SJSA1 (cell line): ENCODE measurements around the gene BCL7B. TPM values are rescaled to one million over a fixed set of nuclear protein-coding genes. Genes with fewer than 3 reads are reported as not detected.

Source experiments
- DNase-seq, 2 experiments: peaks; one replicate each; pipeline ENCODE4 v3.0.0-alpha.2; 2015 to 2020; ENCODE audit warnings: low spot score in 2 of 2, low read depth in 1 of 2
- H3K27ac ChIP-seq: fragments of 250-450 bp; sonication (Bioruptor Pico); 2 replicates; pipeline ENCODE4 v1.5.1; 2020; ENCODE audit warnings: mild to moderate bottlenecking, moderate library complexity
- H3K27me3 ChIP-seq: fragments of 250-450 bp; sonication (Bioruptor Pico); replicated peaks from 2 replicates; pipeline ENCODE4 v1.5.1; 2020; ENCODE audit warnings: mild to moderate bottlenecking, moderate library complexity
- H3K36me3 ChIP-seq: fragments of 250-450 bp; sonication (Bioruptor Pico); 2 replicates; pipeline ENCODE4 v1.5.1; 2020; ENCODE audit warnings: mild to moderate bottlenecking
- H3K4me1 ChIP-seq: fragments of 250-450 bp; sonication (Bioruptor Pico); replicated peaks from 2 replicates; pipeline ENCODE4 v1.6.1; 2021; ENCODE audit warnings: mild to moderate bottlenecking
- H3K4me3 ChIP-seq: fragments of 250-450 bp; sonication (Bioruptor Pico); 2 replicates; pipeline ENCODE4 v1.5.1; 2020; ENCODE audit warnings: mild to moderate bottlenecking
- H3K9me3 ChIP-seq: fragments of 250-450 bp; sonication (Bioruptor Pico); replicated peaks from 2 replicates; pipeline ENCODE4 v1.5.1; 2020; ENCODE audit warnings: mild to moderate bottlenecking
- total RNA-seq: library from RNA; depleted of rRNA; stranded (reverse); fragments of >200 nt; shearing (Covaris generic); gene quantifications from 2 replicates; pipeline ENCODE4 v1.2.3, GENCODE V29; 2014; rRNA removed

BCL7B gene
- 20.5 and 75.2 TPM in 2 replicates for total RNA-seq

DNA sequence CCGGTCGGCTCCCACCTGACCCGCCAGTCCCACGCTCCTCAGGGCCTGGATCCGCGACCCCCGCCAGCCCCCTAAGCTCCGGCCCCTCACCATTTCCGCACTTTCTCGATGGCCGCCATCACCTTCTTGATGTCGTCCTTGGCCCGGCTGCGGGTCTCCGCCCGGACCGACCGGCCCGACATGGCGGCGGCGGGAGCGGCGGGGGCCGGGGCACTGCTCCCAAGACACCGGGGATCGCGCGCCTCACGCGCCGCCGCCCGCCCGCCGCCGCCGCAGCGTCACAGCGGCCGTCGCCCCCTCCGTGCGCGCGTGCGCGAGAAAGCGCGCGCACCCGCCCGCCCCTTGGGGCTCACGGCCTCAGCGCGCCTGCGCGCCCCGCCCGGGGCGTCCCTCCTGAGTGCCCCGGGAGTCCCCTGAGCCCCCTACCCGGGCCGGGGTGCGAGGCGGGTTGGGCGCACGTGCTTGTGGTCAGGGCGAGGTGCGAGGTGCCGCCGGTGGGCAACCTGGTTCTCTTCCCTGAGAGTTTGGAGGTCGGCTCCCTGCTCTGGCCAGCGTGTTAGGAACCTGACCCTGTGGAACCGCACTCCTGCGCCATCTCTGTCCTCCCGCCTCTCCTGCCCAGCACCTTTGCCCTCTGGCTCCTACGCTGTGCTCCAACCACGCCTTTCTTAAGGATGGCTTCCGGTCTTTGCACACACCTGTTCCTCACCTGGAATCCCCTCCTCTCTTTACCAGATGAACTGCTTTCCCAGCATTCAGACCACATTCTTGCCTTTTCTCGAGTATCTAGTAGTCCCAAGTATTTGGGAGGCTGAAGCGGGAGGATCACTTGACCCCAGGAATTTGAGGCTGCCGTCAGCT is at the start of gene BCL7B:
Gene BCL7B, minus strand, starts transcription at position 294 of the 861 bp plus-strand sequence. Its CDS starts 112 bp downstream, at position 182.
- Histone ChIP-seq H3K27ac (peak within 1 kb of the TSS; percentile 98), H3K9me3 (no peaks in the 10 kb centered on the region), H3K4me3 (peak within 1 kb of the TSS; percentile 97), H3K4me1 (peaks cover 27% of the 10 kb centered on the region), H3K36me3 (peaks cover 30% of the 10 kb centered on the region), H3K27me3 (no peaks in the 10 kb centered on the region)
- DNase-seq, result peak; percentile 61 to 75

DNA sequence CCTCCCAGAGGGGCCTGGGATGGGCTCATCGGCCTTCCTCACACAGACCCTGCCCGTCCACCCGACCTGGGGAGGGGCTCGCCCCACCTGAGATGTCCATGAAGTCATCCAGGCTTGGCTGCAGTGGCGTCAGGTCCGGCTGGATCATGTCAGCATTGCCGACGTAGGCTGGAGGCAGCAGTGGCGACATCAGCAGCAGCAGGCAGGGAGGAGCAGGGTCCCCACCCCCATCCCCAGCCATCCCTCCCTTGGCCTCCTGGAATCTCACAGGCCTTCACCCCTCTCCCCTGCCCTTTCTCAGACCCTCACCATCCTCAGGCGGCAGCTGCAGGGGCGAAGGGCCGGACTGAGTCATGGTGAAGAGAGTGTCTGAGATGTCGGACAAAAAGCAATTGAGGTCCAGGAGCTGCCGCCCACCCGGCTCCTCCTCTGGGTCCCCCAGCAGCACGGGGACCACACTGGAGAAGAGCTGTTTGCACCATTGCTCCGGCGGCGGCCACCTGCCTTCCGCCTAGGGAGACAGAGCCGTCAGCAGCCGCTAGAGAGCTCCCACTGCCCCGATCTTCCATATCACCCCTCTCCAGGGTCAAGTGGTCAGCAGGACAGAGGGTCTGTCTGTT is 48.2 kb upstream of the BCL7B start:
- H3K4me1 ChIP-seq, result peaks cover 5% of the 10 kb centered on the region
- no peak for DNase-seq
- H3K9me3 ChIP-seq, result no peaks in the 10 kb centered on the region
- no peaks in the 10 kb centered on the region for H3K36me3 ChIP-seq
- no peak overlapping the region for H3K4me3 ChIP-seq
- no peak overlapping the region for H3K27ac ChIP-seq
- H3K27me3 ChIP-seq, result no peaks in the 10 kb centered on the region; the same call in 1 of the 2 replicates

DNA sequence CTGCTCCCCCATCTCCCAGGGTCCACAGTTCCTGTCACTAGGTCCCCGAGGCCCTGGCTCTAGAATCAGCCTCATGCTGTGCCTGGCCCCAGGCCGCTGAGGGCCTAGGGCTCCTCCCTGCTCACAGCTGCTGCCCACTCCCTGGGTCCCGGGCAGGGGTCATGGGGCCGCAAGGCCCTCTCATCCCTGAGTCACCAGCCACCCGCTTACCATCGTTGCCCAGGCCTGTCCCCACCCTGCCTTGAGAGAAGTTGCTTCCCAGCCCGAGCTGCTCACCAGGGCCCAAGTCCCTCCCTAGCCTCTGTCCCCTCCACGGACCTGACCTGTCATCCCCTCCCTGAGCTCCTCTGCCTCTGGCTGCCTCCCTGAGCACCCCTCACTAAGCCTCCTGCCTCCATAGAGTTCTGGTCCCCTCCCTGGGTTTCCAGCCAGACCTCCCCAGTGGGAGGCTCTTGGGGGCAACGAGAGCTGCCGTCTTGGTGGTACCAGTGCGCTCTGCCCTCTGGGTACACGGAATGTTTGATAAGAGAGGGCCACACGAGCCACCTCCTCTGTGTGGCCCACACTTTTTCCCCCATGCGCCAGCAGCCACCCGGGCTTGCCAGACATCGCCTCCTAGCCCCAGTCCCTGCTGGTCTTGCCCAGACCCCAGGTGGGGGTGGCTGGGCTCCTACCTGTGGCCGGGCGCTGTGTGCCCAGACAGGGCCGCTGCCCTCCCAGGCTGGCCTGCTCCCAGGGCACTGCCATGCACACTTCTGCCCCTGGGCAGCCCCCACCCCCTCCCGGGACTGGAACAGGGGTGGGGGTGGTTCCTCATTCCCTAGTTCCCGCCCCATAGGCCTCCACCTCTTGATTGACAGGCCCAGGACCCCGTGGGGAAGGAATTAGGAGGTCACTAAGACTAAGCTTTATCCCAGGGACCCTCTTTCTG is 45.5 kb upstream of the BCL7B start:
- H3K4me1 ChIP-seq, result peaks cover 5% of the 10 kb centered on the region
- no peaks in the 10 kb centered on the region for H3K9me3 ChIP-seq
- H3K27me3 ChIP-seq, result peaks cover 6% of the 10 kb centered on the region; the same call in 1 of the 2 replicates
- no peak overlapping the region for H3K27ac ChIP-seq
- DNase-seq, result no peak
- no peak overlapping the region for H3K4me3 ChIP-seq
- H3K36me3 ChIP-seq, result no peaks in the 10 kb centered on the region

DNA sequence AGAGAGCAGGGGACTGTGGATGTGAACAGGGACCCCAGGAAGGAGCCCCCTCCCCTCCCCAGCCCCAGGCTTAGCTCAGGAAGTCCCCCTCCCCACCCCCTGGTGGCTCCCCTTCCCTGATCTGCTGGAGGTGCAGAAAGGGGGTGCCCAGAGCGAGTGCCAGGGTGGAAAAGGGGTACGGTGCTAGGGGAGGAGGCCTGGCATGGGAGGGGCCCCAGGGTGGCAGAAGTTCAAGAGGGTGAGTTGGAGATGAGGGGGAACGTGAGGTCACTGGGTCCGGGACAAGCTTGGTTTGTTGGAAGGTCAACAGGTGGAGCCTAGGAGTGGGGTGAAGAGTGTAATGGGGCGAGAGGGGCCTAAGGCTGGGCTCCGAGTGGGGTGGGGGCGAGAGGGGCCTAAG is 42.4 kb upstream of the BCL7B start:
- no peak for DNase-seq
- no peak overlapping the region for H3K4me3 ChIP-seq
- H3K36me3 ChIP-seq, result no peaks in the 10 kb centered on the region
- no peak overlapping the region for H3K27ac ChIP-seq
- H3K27me3 ChIP-seq, result peaks cover 9% of the 10 kb centered on the region; the same call in 1 of the 2 replicates
- H3K9me3 ChIP-seq, result no peaks in the 10 kb centered on the region
- H3K4me1 ChIP-seq, result no peaks in the 10 kb centered on the region

DNA sequence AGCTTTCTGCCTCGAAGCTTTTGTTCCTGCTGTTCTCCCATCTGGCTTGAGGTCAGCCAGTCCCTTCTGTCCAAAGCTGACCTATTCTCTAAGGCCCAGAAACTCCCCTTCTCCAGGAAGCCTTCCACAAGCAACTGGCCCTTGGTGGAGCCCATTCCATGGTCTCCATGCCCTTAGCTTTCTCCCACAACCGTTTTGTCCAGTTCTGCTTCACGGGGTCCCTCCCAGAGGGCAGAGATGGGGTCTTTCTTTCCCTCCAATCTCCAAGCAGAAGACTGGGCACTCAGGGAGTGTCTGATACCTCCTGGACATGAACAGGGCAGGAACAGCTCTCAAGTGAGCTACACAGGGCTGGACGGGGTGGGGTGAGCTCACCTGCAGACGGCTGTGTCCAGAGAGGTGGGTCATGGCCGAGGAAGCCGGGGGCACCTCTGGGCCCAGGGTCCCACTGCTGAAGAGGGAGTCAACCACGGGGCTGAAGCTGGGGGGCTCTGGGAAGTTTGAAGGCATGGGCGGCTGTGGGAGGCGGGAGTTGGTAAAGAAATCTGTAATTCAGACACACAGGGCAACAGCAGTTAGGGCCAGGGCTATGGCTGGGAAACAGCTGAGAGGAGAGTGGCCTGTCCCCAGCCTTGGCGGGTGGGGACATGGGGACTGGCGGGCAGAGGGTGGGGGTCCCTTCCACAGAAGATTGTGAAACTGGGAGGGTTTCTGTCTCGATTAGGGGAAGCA is 41.8 kb upstream of the BCL7B start:
- Histone ChIP-seq H3K4me3 (no peak overlapping the region), H3K9me3 (no peaks in the 10 kb centered on the region), H3K36me3 (no peaks in the 10 kb centered on the region), H3K4me1 (no peaks in the 10 kb centered on the region), H3K27ac (no peak overlapping the region), H3K27me3 (peaks cover 9% of the 10 kb centered on the region; the same call in 1 of the 2 replicates)
- no peak for DNase-seq

DNA sequence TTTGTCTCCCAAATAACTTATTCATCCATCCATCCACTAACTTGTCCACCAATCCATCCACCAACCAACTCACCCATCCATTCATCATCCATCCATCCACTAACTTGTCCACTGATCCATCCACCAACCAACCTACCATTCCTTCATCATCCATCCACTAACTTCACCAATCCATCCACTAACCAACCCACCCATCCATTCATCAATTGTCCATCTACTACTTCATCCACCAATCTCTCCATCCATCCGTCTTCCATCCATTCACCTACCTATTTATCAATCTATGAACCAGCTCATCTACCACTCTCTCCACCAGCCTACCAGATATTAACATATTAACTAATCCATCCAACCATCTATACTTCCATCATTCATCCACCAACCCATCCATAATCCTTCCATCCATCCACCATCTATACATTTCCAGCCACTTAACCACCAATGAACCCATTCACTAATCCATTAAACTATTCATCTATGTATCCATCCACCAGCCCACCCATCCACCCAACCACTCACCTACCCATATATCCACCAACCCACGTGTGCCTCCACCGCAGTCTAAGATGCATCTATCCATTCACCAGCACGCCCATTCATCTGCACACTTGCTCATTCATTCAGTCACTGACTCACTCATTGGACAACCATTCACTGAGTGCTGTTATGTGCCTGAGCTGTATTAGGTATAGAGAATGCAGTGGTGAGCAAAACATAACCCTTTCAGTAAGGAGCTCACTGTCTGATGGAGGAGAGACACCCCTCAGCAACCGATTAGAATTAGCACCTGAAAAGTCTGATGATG is 40.7 kb upstream of the BCL7B start:
- Histone ChIP-seq H3K4me1 (no peaks in the 10 kb centered on the region), H3K27me3 (peaks cover 9% of the 10 kb centered on the region; the same call in 1 of the 2 replicates), H3K9me3 (no peaks in the 10 kb centered on the region), H3K4me3 (no peak overlapping the region), H3K36me3 (no peaks in the 10 kb centered on the region), H3K27ac (no peak overlapping the region)
- DNase-seq, result no peak

DNA sequence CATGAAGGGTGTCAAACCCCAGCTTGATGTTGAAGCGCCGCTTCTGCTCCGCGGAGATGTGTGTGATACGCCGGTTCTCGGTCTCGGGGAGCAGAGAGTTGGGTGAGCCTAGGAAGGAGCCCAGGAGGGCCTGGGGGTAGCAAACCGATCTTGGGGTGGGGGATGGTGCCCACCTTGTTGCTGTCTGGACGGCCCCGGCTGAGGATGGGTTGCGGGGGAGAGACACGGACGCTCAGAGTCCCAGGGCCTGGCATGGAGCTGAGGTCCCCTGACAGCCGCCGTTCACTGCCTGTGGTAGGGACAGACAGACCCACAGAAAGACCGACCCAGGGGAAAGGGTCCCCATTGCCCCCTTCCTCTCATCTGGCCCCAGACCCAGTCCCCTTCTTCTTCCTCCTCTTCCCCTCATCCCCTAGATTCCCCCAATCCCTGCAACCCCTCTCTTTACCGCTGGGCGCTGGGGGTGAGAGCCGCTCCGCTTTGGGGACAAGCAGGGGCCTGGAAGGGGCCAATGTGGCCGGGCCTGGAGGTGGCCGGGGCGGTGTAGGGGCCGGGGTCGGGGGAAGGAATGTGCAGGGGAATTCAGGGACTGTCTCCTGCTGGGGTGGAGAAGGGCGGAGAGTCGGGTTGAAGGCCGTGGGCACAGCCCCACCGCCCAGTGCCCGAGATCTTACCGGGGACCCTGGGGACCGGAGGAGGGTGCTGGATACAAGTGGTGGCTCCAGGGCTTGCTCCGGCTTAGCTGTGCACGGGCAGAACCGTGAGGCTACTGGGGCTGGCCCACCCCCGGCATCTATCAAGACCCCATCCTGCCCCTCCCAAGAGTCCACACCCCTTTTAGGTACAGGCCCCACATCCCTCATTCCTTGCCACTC is 38.9 kb upstream of the BCL7B start:
- Histone ChIP-seq H3K9me3 (no peaks in the 10 kb centered on the region), H3K27ac (no peak overlapping the region), H3K4me3 (no peak overlapping the region), H3K27me3 (peaks cover 9% of the 10 kb centered on the region; the same call in 1 of the 2 replicates), H3K4me1 (no peaks in the 10 kb centered on the region), H3K36me3 (no peaks in the 10 kb centered on the region)
- DNase-seq, result no peak

DNA sequence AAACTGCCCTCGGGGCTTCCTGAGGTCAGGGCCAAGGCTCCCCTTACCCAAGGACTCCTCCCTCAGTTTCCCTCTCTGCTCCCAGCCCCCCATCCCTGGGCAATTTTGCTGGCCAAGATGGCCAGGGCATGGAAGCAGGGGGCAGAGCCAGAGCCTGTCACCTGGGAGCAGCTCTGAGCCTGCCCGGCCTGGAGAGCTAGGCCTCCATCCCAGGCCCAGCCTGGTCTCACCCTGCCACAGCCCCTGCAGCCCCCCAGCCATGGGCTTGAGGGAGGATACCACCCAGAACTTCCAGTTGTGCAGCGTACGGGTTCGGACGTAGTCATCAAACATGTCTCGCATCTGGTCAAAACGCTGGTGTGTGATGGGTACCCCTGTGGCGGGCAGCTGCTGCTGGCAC is 37.9 kb upstream of the BCL7B start:
- Histone ChIP-seq H3K9me3 (no peaks in the 10 kb centered on the region), H3K36me3 (no peaks in the 10 kb centered on the region), H3K27ac (no peak overlapping the region), H3K4me1 (no peaks in the 10 kb centered on the region), H3K4me3 (no peak overlapping the region), H3K27me3 (peaks cover 9% of the 10 kb centered on the region; the same call in 1 of the 2 replicates)
- no peak for DNase-seq

DNA sequence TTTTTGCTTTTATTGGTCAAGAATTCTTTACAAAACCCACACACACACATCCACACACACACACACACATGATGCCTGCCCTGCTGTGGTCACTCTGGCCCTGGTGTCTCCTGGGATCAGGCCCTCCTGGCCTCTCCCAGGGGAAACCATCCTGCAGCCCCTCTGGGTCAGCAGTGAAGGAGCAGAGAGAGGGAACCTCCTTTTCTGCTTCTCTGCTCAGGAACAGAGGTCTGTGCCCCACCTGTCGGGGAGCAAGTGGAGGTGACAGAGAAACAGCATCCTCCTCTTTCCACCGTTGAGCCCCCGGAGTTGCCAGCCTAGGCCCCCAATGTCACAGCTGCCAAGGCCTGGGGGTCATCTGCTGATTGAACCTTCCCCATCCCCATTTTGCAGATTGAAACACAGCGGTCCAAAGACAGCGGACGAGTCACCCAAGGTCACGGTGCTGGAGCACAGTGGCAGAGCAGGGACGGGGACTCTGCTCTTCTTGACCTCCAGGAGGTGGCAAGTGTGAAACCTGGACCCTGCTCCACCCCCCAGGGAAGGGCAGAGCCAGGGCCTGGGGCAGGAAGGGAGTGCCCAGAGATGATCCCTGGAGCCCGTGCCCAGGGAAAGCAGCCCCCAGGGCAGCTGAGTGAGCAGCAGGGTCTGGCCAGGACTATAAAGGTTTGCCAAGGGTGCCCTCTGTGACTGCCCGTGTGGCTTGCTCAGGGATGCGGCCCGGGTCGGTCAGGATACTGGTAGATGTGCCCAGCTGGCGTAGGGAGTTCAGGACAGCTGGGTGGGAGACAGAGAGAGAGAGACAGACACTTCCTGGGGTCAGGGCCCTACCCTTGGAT is 35.9 kb upstream of the BCL7B start:
- no peaks in the 10 kb centered on the region for H3K9me3 ChIP-seq
- no peak for DNase-seq
- H3K4me3 ChIP-seq, result no peak overlapping the region
- no peaks in the 10 kb centered on the region for H3K36me3 ChIP-seq
- no peak overlapping the region for H3K27ac ChIP-seq
- H3K27me3 ChIP-seq, result peaks cover 8% of the 10 kb centered on the region; the same call in 1 of the 2 replicates
- no peaks in the 10 kb centered on the region for H3K4me1 ChIP-seq

DNA sequence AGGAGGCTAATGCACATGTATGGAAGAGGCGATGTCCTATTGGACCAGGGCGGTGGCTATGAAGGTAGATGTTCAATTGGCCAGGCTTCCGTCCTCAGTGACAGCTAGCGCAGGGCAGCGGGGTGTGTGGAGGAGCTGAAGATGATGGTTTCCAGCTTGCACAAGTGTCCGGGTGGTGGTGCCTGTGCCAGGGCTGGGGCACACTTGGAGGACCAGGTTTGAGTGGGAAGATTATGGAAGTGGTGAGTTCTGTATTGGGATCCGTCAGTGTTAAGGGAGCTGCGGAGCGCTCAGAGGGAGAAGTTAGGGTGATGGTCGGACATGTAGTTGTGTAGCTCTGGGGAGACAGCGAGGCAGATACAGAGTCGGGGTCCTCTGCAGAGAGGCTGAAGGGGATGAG is 29.4 kb upstream of the BCL7B start:
- H3K27ac ChIP-seq, result no peak overlapping the region
- H3K27me3 ChIP-seq, result no peaks in the 10 kb centered on the region
- H3K36me3 ChIP-seq, result no peaks in the 10 kb centered on the region
- DNase-seq, result no peak
- H3K4me3 ChIP-seq, result no peak overlapping the region
- H3K9me3 ChIP-seq, result no peaks in the 10 kb centered on the region
- H3K4me1 ChIP-seq, result peaks cover 5% of the 10 kb centered on the region

DNA sequence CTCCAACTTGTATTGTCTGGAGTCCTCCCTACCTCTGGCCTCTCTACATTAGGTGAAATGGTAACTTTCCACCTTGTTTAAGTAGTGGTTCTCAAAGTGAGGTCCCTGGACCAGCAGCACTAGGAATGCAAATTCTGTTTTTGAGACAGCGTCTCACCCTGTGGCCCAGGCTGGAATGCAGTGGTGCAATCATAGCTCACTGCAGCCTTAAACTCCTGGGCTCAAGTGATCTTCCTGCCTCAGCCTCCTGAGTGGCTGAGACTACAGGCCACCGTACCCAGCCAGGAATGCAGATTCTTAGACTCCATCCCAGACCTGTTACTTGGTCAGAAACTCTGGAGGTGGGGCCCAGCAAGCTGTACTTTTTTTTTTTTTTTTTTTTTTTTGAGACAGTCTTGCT is 27.7 kb upstream of the BCL7B start:
- H3K27me3 ChIP-seq, result no peaks in the 10 kb centered on the region
- no peak for DNase-seq
- H3K4me1 ChIP-seq, result peaks cover 7% of the 10 kb centered on the region
- H3K36me3 ChIP-seq, result no peaks in the 10 kb centered on the region
- H3K27ac ChIP-seq, result no peak overlapping the region
- H3K9me3 ChIP-seq, result no peaks in the 10 kb centered on the region
- H3K4me3 ChIP-seq, result no peak overlapping the region
